GM18951 (cell line): Measurements from ENCODE around the gene FXR1.

ENCODE experiments used
- POLR2A ChIP-seq: IDR thresholded peaks from 4 replicates; pipeline ENCODE4 v1.6.1; 2011; ENCODE audit warnings: mild to moderate bottlenecking; ENCODE audit not compliant: insufficient read length, insufficient read depth; ENCODE audit errors: extremely low read depth
- in situ Hi-C: fragments of 300-500 bp; cut with MboI; formaldehyde crosslinking; loops from one replicate; pipeline ENCODE4 v1.12.0; 2022; ENCODE audit warnings: low sequenced_read_pairs, mixed read lengths, inconsistent platforms; ENCODE audit not compliant: unreplicated experiment

The FXR1 gene

DNA sequence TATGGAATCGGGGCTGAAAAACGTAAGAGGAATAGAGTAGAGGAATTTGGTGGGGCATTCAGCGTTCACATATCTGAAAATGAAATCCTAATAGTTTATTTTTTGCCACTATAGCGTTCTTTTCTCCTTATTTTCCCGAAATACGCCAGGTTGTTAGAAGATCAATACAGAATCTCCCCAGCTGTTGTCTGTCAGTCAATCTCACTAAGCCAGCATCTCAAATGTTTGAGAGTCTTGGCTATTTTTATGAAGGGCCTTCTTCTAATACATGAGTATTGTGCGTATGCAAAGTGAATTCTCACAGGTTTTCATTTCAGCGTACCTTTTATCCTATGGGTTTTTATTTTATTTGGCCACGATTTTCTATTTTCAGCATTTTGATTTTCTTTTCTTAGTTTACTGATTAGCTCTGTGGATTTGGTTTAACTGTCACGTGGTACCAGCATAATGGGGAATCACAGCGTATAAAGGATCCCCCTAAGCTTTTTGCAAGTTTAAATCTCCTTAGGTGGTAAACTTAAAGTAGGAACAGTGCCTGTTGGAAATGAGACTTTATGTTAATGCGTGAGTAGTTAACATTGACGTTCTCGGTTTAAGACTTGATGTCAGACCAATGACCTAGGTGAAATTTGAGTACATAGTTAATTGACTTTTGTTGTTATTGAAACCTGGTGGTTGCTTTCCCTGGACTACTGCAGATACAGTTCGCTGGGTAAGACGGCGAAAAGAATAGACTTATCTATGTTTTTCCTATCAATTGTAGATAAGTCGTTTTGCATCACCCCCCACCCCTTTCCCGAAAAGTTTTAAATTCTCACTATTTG, 1.3 kb downstream of the FXR1 start:
- in situ Hi-C loops, result no loop called here
- no peak for TF ChIP-seq POLR2A

DNA sequence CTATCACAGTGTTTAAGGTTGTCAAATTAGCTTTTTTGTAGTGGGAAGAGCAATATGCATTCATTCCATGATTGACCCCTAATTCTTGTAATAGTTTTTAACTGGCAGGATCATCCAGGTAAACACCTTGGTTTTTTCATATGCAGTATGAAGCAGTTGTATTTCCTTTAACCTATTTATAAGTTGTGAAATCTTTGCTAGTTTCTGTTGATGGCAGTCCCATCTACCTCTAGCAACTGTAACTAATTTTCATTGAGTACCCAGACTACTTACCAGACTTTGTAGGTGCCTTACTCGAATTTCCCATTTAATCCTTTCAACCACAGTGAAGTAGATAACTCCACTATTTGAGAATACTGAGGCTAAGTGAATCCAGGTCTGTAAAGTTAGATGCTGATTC, 6.1 kb downstream of the FXR1 start:
- TF ChIP-seq POLR2A, result no peak
- in situ Hi-C loops, result no loop called here

DNA sequence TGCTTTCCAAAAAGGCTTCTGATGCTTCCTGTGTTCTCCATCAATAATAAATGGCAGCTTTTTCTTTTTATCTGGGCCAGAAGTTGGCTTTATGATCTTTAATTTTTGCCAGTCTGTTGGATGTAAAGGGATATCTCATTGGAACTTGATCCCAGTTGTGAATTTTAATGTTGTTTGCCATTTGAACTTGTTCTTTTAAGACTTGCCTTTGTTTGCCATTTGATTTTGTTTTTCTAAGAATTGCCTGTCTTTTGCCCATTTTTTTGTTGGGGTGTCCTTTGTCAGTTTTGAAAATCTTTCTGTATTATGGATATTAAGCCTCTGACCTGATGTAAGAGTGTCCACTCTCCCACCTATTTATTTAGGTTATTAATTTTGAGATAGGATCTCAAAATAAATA, 9.8 kb downstream of the FXR1 start:
- in situ Hi-C loops, result no loop called here
- no peak for TF ChIP-seq POLR2A

DNA sequence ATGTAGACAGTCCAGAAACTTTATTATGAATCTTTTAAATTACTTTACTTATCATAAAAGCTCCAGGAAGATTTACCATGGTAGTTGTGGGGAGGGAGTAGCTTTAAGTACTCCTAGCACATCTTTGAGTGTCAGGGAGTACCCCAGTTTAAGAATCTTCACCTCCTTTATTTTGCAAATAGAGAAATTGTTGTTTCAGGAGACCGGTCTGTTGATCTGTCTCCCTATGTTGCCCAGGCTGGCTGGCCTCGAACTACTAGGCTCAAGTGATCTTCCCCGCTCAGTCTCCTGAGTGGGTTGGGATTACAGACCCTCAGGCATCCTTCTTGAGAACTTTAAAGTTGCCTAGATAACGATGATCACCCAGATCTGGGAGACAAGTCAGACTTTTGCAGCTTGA, 11.1 kb downstream of the FXR1 start:
- TF ChIP-seq POLR2A, result no peak
- in situ Hi-C loops, result no loop called here

DNA sequence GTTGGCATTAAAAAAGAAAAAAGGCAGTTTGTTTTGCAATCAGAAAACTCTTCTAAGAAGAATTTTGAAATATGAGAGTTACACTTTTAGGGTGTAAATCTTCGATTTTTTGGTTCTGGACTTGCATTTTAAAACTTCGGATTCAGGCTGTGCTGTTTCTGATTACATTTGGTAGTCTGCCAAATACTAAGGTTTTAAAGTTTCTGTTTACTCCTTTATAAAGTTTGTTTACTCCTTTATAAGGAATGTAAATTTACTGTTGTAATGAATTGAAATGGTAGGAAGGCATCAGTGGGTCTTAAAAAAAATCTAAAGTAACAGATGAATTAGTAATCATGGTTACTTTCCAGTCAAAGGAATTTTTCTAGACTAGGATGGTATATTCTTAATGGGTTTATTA, 14.1 kb downstream of the FXR1 start:
- no peak for TF ChIP-seq POLR2A
- in situ Hi-C loops, result no loop called here

DNA sequence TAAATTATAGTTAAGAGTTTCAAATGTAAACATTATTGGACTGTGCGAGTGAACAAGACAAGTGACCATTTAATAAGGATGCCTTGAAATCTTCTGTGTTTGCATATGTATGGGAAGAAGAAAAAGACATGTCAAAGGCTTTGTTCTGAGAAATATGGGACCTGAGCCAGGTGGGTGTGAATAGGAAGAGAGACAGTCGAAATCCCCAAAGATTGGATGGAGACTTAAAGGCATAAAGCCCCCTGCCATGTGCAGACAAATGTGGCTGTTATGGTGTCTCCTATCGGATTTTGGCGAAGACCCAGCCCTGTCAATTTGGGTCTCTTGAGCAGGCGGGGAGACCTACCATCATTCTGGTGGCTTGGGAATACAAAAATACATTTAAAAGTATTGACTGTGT, 16.9 kb downstream of the FXR1 start:
- in situ Hi-C loops, result no loop called here
- TF ChIP-seq POLR2A, result no peak

DNA sequence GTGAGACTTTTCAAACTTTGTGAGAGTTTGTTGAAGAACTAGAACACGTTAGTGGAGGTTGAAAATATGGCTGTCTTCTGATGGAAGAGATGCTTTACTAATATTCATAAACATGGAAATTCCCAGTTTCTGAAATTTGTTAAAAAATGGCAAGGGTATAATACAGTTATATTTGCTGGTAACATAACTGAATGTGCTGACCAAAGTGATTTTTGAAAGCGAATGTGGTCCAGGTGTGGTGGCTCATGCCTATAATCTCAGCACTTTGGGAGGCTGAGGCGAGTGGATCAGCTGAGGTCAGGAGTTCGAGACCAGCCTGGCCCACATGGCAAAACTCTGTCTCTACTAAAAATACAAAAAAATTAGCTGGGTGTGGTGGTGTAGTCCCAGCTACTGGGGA, 18.1 kb downstream of the FXR1 start:
- no peak for TF ChIP-seq POLR2A
- in situ Hi-C loops, result no loop called here

DNA sequence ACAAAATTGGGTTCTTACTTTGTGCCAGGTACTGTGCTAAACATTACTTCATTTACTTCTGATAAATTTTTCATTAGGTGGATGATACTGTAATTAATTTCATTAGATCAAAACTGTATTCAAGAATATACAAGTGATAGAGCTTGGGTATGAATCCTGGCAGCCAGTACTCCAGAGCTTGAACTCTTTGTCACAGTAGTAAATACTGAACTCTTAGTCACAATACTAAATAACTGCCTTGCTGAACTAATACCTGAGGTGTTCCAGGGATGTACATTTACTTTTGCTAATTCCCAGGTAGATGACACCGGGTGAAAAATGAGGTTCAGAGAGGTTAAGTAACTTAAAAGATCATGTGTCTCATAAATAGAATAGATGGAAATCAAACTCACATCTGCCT, 20.3 kb downstream of the FXR1 start:
- TF ChIP-seq POLR2A, result no peak
- in situ Hi-C loops, result no loop called here

DNA sequence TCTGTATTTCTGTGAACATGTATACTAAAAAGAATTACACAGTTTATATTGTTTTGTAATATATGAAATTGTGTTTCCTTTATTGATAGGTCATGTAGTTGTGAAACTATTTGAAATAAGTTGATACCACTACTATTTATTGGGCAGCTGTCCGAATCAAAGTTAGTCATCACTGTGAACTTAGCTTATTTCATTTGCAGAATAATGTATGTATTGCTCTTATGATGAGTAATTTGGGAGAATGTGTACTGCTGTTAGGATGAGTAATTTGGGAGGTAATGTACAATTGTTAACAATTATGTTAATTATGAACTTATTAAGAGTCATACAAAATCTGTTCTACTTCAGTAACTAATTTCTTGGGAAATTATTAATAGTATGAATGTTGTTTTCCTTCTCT, 22.2 kb downstream of the FXR1 start:
- TF ChIP-seq POLR2A, result no peak
- in situ Hi-C loops, result no loop called here

DNA sequence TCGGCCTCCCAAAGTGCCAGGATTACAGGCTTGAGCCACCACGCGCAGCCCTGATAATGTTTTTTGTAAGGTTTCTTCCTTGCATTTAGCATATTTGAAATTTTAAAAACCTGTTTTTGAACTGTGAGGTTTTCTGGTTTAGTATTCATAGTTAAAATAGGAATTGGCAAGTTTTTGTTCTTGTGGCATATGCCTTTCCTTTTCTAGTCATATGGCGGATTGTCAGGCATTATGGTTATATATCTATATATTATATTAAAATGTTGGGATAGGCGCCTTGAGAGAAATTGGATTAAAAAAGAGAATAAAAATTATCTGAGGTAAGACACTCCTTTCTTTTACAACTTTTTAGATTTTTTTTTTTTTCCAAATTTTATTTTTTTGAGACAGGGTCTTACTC, 28.4 kb downstream of the FXR1 start:
- in situ Hi-C loops, result no loop called here
- no peak for TF ChIP-seq POLR2A

DNA sequence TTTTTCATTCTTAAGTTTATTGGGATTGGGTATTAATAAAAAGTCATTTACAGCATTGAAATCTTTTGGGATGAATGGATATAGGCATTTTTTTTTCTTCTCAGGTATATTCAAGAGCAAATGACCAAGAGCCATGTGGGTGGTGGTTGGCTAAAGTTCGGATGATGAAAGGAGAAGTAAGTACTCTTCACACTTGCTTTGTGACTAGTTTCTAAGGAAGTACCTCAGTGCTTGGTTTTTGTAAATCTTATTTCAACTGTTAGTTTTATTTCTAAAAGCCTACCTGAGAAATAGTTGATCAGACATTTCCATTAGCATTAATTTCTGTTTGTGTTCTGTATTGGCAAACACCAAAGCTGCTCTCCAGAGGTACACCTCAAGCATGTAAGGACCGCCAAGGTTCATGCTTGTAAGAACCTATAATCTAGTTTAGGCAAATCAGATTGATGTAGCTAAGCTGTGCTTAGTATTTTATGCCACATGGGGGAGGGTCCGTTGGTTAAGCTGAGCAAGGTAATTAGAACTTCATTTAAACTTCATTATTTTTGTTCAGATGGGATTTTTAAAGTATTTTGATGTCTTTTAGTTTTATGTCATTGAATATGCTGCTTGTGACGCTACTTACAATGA, 35.4 kb downstream of the FXR1 start:
- in situ Hi-C loops, result no loop called here
- TF ChIP-seq POLR2A, result no peak

DNA sequence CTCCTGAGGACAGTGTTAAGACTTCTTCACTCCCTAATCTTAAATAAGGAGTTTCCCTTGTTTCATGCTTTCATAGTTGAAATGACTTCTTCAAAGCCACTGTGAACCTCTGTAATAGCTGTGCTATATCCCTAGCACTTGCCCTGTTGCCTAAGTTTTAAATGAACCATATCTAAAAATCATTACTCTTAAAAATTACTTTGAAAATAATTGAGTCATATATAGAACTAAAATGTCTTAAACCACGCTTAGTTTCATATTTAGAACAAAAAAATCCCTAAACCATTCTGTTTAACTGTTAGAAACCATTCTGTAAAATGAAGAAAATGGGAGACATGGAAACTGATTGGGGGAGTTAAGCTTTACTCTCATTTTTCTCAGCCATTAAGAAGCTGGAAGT, 47.2 kb downstream of the FXR1 start:
- no peak for TF ChIP-seq POLR2A
- in situ Hi-C loops, result no loop called here

DNA sequence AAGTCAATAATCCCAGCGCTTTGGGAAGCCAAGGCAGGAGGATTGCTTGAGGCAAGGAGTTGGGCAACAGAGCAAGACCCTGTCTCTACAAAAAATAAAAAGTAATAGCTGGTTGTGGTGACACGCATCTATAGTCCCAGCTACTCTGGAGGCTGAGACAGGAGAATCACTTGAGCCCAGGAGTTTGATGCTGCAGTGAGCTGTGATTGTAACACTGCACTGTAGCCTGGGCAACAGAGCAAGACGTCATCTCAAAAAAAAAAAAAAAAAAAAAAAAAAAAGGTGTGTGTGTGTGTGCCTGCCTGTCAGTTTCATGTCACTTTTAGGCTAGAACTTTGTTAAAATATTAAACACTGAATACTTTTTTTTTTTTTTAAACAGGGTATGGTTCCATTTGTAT, 48.6 kb downstream of the FXR1 start:
- no peak for TF ChIP-seq POLR2A
- in situ Hi-C loops, result no loop called here

DNA sequence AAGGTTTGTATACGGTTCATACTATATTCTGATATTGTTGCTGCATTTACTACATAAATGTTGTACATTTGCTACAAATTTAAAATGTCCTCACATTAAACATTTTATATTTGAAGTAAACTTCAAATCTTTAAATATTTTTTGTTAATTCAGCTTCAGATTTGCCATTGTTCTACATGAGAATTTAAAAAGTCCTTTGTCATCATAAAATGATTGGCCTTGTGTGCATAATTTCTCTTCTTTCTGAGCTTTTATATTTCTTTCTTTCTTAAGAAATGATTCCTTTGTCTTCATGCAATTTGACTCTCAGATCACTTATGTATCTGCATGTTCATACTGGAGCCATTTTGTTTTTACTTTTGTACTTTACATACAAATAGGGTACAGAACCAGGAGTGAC, 49.1 kb downstream of the FXR1 start:
- in situ Hi-C loops, result no loop called here
- TF ChIP-seq POLR2A, result no peak
